Stimulated activated effector memory CD8-positive, alpha-beta T cell treated with anti-CD3 and anti-CD28 coated beads, Interleukin-12 subunit alpha, Interleukin-12 subunit beta, amount 100 ng/mL, for 72 hours (primary cell): ENCODE data around the gene FOLR3.
A peak's percentile ranks its signal among the peaks of the same experiment; 100 is the strongest.
"Not testable (repeated sequence)": the region's sequence is repeated elsewhere in the genome, so short reads cannot be mapped to it uniquely, and the experiment has no call there.

Experiments
- ATAC-seq: fragments of 150-1000 bp; cut with Tn5 transposase; 2 replicates; pipeline ENCODE4 v1.10.0; 2021
- DNase-seq, 2 donors: peaks; one replicate each; pipeline ENCODE4 v3.0.0; 2021 to 2022; ENCODE audit warnings: low spot score in 2 of 2
- H3K27ac Mint-ChIP-seq: one replicate; pipeline ENCODE4 v1.8.0; 2022; ENCODE audit warnings: mild to moderate bottlenecking, mixed read lengths
- H3K36me3 Mint-ChIP-seq: one replicate; pipeline ENCODE4 v1.8.0; 2022; ENCODE audit warnings: mild to moderate bottlenecking, mixed read lengths
- H3K4me1 Mint-ChIP-seq: one replicate; pipeline ENCODE4 v1.8.0; 2022; ENCODE audit warnings: mixed read lengths
- H3K4me3 Mint-ChIP-seq: one replicate; pipeline ENCODE4 v1.8.0; 2022; ENCODE audit warnings: mild to moderate bottlenecking, mixed read lengths
- H3K9me3 Mint-ChIP-seq: one replicate; pipeline ENCODE4 v1.8.0; 2022; ENCODE audit warnings: mixed read lengths

Gene FOLR3

DNA sequence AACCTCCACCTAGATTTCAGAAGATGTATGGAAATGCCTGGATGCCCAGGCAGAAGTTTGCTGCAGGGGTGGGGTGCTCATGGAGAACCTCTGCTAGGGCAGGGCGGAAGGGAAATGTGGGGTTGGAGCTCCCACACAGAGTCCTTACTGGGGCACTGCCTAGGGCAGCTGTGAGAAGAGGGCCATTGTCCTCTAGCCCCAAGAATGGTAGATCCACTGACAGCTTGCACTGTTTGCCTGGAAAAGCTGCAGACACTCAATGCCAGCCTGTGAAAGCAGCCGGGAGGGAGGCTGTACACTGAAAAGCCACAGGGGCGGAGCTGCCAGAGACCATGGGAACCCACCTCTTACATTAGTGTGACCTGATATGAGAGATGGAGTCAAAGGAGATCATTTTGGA is 34.2 kb downstream of the FOLR3 start:
- H3K4me3 Mint-ChIP-seq, H3K9me3 Mint-ChIP-seq, H3K4me1 Mint-ChIP-seq, H3K36me3 Mint-ChIP-seq, ATAC-seq, DNase-seq: not testable (repeated sequence)
- peak overlapping the region; percentile 12 for H3K27ac Mint-ChIP-seq

DNA sequence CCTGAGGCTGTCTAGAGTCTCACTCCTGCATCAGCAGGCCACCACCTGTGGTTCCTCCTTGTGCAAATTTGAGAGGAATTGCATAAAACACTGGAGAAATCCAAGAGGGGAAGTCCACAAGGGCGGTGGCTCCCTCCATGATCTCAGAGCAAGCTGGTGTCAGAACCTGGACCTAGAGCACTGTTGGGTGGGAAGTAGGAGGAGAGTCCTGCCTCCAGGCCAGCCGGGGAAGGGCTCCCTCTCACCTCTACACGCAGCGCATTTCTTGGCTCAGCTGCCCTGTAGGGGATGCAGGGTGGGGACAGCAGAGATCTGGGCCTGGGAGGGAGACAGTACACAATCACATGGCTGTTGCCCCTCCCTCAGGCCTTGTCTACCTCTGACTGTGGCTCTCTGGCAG is 36.5 kb downstream of the FOLR3 start:
- not testable (repeated sequence) for H3K36me3 Mint-ChIP-seq, H3K4me3 Mint-ChIP-seq, H3K4me1 Mint-ChIP-seq, ATAC-seq, DNase-seq, H3K9me3 Mint-ChIP-seq
- H3K27ac Mint-ChIP-seq = peak overlapping the region; percentile 51

- DNase-seq (no peak), ATAC-seq (no peak)
- Mint-ChIP-seq H3K27ac (no peak overlapping the region), H3K9me3 (no peaks in the 10 kb centered on the region), H3K36me3 (no peaks in the 10 kb centered on the region), H3K4me1 (no peaks in the 10 kb centered on the region), H3K4me3 (no peak overlapping the region)
Observed at GRCh38 chr11:72173291-72173690, 37.8 kb downstream of the FOLR3 start.

DNA sequence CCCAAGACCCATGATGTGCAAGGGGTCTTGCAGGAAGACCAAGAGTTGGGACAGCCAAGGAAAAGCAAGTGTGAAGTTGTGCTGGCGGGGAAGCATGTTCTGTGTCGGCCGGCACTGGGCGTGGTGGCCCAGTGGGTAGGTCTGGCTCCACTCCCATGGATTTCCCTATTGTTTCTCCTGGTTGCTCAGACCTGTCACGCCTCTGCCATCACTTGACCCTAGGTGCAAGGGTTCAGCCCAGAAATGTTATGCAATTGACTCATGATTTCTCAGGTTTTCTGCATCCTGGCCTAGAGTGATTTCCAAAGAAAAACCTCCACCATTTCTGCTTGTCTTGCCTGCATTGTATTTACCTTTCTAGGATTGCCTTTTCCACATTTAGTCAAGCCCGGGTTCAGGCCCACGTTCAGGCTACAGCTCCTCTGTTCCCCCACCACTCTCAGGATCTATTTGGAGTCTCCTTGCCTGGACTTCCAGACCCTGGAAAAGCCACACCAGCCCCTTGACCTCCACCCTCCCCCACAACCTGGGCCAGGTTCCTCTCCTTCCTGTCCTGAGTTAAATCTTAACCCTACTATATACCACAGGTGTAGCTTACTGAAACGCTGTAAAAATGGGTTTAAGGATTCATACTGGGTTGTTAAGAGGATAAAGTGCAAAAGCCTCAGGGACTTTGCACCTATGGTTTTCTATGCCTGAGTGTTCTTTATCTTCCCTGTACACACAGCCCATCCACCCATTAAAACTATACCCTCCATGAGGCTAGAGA is 39.0 kb downstream of the FOLR3 start:
- Mint-ChIP-seq H3K36me3 (no peaks in the 10 kb centered on the region), H3K4me3 (no peak overlapping the region), H3K9me3 (no peaks in the 10 kb centered on the region), H3K4me1 (no peaks in the 10 kb centered on the region), H3K27ac (no peak overlapping the region)
- DNase-seq = no peak
- no peak for ATAC-seq

GRCh38 chr11:72177656-72178055 is 42.1 kb downstream of the FOLR3 start:
- H3K36me3 Mint-ChIP-seq = no peaks in the 10 kb centered on the region
- no peak overlapping the region for H3K27ac Mint-ChIP-seq
- DNase-seq (no peak), ATAC-seq (no peak)
- H3K4me3 Mint-ChIP-seq = no peak overlapping the region
- no peaks in the 10 kb centered on the region for H3K9me3 Mint-ChIP-seq
- H3K4me1 Mint-ChIP-seq = peaks cover 13% of the 10 kb centered on the region

DNA sequence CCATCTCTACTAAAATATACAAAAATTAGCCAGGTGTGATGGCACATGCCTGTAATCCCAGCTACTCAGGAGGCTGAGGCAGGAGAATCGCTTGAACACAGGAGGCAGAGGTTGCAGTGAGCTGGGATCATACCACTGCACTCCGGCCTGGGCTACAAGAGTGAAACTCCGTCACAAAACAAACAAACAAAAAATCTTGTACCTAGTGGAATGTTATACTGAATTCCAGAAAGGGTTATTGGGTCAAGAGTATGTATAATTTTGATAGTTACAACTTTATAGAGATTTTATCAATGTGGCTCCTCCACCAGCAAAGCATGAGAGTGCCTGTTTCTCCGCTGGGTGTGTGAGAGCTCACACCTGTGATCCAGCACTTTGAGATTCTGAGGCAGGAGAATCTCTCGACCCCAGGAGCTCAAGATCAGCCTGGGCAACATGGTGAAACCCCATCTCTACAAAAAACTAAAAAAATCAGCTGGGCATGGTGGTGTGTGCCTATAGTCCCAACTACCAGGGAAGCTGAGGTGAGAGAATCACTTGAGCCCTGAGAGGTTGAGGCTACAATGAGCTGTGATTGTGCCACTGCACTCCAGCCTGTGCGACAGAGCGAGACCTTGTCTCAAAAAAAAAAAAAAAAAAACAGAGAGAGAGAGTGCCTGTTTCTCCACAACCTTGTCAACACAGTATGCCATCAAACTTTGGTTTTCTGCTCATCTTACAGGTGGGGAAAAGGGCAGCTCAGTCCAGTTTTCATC is 43.7 kb downstream of the FOLR3 start:
- Mint-ChIP-seq H3K4me1 (peaks cover 23% of the 10 kb centered on the region), H3K9me3 (no peaks in the 10 kb centered on the region), H3K36me3 (no peaks in the 10 kb centered on the region), H3K27ac (no peak overlapping the region), H3K4me3 (no peak overlapping the region)
- no peak for ATAC-seq
- DNase-seq = no peak

DNA sequence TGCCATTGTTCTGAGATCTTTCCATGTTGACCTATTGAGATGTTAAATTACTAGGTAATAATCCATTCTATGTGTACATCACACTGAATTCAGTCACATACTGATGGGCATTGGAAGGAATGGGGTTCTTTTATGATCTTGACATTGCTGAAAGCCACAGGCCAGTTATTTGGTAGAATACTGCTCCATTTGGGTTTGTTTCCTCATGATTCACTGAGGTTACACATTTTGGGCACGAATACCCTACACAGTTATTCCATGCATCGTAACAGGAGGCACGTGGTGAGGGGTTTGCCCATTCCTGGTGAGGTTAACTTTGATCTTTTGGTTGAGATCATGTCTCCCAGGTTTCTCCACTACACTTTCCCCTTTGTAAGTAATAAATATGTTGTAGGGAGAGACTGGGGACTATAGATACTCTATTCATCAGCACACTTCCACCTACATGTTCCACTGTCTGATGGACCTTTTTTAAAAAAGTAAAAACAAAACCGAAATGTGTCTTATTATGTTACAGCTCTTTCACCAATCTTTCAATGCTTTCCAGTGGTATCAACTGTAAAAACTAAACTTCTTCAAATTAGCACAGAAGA is 44.4 kb downstream of the FOLR3 start:
- no peak overlapping the region for H3K4me3 Mint-ChIP-seq

GRCh38 chr11:72180892-72181552 is 45.5 kb downstream of the FOLR3 start:
- DNase-seq, H3K9me3 Mint-ChIP-seq, ATAC-seq, H3K27ac Mint-ChIP-seq, H3K36me3 Mint-ChIP-seq, H3K4me3 Mint-ChIP-seq: not testable (repeated sequence)
- H3K4me1 Mint-ChIP-seq = peaks cover 23% of the 10 kb centered on the region

More for the DNA sequence above, 44.4 kb downstream of the FOLR3 start:
- Mint-ChIP-seq H3K4me1 (peaks cover 23% of the 10 kb centered on the region), H3K9me3 (no peaks in the 10 kb centered on the region), H3K36me3 (no peaks in the 10 kb centered on the region), H3K27ac (peak overlapping the region; percentile 27)
- peak; percentile 38 for ATAC-seq
- no peak for DNase-seq

DNA sequence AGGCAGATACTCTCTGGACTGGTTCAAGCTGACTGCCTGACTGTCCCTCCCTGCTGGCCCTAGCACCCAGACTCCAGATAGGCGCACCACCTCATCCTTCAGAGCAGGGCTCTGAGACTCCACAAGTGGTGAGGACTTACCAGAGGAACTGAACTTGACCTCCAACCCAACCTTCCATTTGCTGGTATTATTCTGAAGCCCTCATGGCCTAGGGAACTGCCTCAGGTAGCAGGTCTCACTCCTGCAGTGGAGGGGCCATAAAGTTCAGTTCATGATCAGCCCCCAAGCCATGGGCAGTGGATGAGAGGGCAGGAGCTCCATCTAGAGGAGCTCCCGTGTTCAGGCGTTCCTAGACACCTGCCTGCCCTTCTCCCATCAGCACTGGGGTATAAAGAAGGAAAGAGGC is 46.0 kb downstream of the FOLR3 start:
- ATAC-seq = peak; percentile 15
- H3K27ac Mint-ChIP-seq, H3K36me3 Mint-ChIP-seq, DNase-seq, H3K9me3 Mint-ChIP-seq, H3K4me3 Mint-ChIP-seq: not testable (repeated sequence)
- H3K4me1 Mint-ChIP-seq = peaks cover 23% of the 10 kb centered on the region

DNA sequence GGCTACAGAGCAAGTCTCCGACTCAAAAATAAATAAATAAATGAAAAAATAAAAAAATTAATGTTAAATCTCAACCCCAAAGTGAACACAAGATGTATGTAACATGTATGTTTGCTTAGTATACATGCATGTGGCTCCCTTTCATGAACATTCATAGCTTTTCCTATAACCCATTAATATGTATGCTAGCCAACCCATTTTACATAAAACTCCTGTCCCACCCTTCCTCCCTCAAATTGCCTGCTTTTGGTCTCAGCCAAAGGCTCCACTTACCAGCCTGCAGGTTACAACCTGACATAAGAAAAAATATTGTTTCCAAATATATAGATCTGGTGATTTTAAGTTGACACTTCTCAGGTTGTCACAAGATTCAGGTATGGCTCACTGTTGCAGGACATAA is 52.7 kb downstream of the FOLR3 start:
- no peak for ATAC-seq
- Mint-ChIP-seq H3K27ac (no peak overlapping the region), H3K36me3 (no peaks in the 10 kb centered on the region), H3K4me3 (no peak overlapping the region), H3K9me3 (no peaks in the 10 kb centered on the region), H3K4me1 (peaks cover 3% of the 10 kb centered on the region)
- DNase-seq = no peak
